ENCODE results near the gene TEKT5.

- TF ChIP-seq BRD4 (IDR thresholded peaks at IDR 0.05), result no peak
- TF ChIP-seq HDAC2 (IDR thresholded peaks at IDR 0.05), result no peak
- TF ChIP-seq REST (IDR thresholded peaks at IDR 0.05; ENCODE audit: borderline replicate concordance), result no peak
- no peak for TF ChIP-seq REST (CRISPR knock-in tag; IDR thresholded peaks at IDR 0.05; ENCODE audit: low read depth)
- no peak for TF ChIP-seq ATF7 (IDR thresholded peaks at IDR 0.05)
- TF ChIP-seq MYNN (IDR thresholded peaks at IDR 0.05), result no peak
- no peak for TF ChIP-seq MYNN (CRISPR knock-in tag; IDR thresholded peaks at IDR 0.05)
- TF ChIP-seq SRSF1 (IDR thresholded peaks at IDR 0.05; ENCODE audit: low read depth, low read length), result no peak
- TF ChIP-seq MYBL2 (IDR thresholded peaks at IDR 0.05; ENCODE audit: low read depth), result no peak
- TF ChIP-seq MYBL2 (CRISPR knock-in tag; IDR thresholded peaks at IDR 0.05; ENCODE audit: borderline replicate concordance), result no peak
- no peak for TF ChIP-seq TAF1 (IDR thresholded peaks at IDR 0.05; ENCODE audit: control insufficient read depth, extremely low read depth, insufficient read depth, low read length, severe bottlenecking)
- no peak for TF ChIP-seq POLR2A (conservative IDR thresholded peaks at IDR 0.05)
- no peak for TF ChIP-seq CREB1 (IDR thresholded peaks at IDR 0.05)
- no peak for TF ChIP-seq CREB1 (CRISPR knock-in tag; IDR thresholded peaks at IDR 0.05)
- TF ChIP-seq MNT (conservative IDR thresholded peaks at IDR 0.05), result no peak
These were observed 53.8 kb downstream of the TEKT5 start for GRCh38 chr16:10640934-10641333.
